HG03095 (cell line): ENCODE measurements around the gene SLC13A3.
A peak's percentile ranks its signal among the peaks of the same experiment; 100 is the strongest.

ENCODE experiments used
- ATAC-seq: cut with Tn5 transposase; IDR thresholded peaks from one replicate; pipeline ENCODE4 v1.9.1; 2021; ENCODE audit warnings: moderate library complexity; ENCODE audit not compliant: unreplicated experiment

Gene SLC13A3

DNA sequence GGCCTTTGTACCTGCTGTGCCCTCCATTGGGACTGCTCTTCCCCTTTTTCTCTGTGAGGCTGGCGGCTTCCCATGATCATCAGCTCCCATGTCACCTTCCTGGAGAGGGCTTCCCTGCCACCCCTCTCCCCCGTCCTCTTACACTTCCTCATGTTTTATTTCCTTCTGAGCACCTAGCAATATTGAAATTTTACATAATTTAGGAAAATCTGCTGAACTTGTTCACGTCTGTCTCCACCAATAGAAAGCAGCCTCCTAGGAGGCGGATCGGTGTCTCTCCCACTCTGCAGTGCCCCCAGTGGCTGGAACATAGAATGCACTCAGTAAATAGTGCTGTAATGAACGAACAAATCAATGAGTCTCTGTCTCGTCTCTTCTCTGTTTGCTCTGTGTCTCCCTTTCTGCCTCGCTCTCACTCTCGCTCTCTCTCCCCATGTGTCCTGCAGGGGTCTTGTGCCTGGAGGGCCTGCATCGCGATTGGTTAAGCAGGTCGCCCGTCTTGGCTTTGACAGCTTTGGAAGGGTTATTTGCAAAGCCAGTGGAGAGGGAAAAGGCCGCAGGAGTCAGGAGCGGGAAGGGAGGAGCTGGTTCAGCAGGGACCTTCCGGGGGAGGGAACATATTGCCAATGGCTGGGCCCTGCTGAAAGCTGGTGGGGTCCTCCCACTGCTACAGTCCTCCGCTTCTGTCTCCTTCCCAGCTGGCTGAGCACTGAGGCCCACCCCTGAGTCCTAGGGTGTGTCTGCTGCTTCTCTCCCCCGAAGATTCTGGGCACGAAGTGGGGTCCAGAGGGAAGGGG, 88.7 kb downstream of the SLC13A3 start:
- no peak for ATAC-seq

GRCh38 chr20:46562009-46562372, 89.3 kb downstream of the SLC13A3 start:
- no peak for ATAC-seq

GRCh38 chr20:46559685-46560440, 91.4 kb downstream of the SLC13A3 start:
- no peak for ATAC-seq

- ATAC-seq, result no peak
These were observed 92.3 kb downstream of the SLC13A3 start for GRCh38 chr20:46559001-46559400.

- ATAC-seq, result no peak
These were observed 92.7 kb downstream of the SLC13A3 start for GRCh38 chr20:46558511-46558959.

GRCh38 chr20:46557231-46557956, 93.9 kb downstream of the SLC13A3 start:
- ATAC-seq, result no peak

GRCh38 chr20:46555370-46555956, 95.8 kb downstream of the SLC13A3 start:
- ATAC-seq, result no peak

- no peak for ATAC-seq
These were observed 96.4 kb downstream of the SLC13A3 start for GRCh38 chr20:46554828-46555227.

GRCh38 chr20:46553926-46554325, 97.3 kb downstream of the SLC13A3 start:
- ATAC-seq, result no peak

DNA sequence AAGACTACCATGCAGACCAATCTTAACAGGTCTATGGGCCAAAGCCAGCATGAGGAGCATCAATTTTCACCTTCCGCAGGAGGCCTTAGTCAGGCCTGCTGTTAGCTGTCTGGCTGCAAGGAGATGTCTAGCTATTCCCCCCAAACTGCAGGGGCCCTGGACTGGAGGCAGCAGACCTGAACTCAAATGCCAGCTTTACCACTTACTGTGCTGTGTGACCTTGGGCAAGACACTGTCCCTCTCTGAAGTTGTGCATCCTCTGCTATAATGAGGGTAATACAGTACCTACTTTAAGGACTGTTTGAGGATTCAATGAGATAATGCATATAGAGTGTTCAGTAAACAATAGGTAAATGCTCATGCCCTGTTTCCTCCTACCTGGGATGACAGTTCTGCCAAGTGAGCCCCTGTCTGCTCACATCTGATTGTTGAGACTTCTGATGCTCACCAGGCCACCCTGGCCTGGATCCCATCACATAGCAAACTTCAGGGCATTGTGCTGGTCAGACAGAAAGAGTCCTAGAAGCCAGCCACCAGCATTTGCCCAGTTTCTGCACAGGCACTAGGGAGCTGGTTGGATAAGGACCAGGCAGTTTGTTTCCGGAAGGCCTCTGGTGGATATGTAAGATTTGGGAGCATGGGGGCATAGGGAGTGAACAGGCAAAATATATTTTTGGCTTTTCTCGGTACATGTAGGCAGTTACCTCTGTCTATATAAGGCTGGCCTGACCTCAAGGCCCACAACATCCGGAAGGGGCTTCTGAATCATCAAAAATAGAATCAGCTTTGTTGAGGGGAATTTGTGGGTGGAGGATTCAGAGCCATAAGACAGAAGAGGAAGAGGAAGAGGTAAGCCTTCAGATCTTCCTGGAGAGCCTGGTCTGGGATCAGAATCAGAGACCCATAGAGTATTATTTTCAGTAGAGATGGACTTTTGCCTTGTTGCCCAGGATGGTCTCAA, 98.5 kb downstream of the SLC13A3 start:
- peak; percentile 60 for ATAC-seq

DNA sequence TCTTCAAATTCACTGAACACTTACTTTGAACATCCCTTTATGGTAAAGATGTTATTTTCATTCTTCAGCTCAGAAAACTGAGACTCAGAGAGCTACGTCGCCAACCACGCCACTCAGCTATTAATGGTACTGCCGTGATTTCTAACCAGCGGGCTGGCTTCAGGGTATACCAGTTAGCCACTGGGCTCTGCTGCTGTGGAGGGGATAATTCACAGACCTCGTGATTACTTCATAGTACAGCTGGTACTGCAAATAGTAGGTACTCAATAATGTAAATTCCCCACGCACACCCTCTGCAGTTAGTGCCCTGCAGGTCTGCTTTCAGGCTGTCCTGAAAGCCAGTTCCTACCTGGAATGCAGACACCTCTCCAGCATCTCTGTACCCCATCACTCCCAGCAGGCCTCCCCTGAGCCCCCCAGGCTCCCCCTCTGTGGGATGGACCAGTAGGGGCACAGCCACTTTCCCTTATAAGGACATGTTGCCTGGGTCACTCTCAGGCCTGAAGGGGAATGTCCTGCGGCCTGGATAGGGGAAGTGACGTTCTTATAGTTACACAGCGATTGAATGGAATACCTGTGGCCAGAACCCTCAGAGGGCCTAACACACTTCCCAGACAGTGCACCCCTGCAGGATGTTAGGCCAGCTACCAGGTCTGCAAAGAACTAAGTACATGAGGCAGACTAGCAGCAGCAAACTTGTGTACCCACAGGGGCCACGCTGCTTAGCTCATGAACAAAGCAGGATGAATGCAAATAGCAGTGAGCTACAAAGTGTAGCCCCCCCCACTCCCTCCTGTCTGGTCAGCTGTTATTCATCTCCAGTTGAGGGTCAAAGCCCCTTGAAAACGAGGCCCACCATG, 99.5 kb downstream of the SLC13A3 start:
- no peak for ATAC-seq

GRCh38 chr20:46550461-46550860, 100.8 kb downstream of the SLC13A3 start, which contains the start of gene OCSTAMP:
TSS of gene OCSTAMP (minus strand) at chr20:46550654. CDS start at chr20:46550560, 94 bp downstream.
- no peak for ATAC-seq

DNA sequence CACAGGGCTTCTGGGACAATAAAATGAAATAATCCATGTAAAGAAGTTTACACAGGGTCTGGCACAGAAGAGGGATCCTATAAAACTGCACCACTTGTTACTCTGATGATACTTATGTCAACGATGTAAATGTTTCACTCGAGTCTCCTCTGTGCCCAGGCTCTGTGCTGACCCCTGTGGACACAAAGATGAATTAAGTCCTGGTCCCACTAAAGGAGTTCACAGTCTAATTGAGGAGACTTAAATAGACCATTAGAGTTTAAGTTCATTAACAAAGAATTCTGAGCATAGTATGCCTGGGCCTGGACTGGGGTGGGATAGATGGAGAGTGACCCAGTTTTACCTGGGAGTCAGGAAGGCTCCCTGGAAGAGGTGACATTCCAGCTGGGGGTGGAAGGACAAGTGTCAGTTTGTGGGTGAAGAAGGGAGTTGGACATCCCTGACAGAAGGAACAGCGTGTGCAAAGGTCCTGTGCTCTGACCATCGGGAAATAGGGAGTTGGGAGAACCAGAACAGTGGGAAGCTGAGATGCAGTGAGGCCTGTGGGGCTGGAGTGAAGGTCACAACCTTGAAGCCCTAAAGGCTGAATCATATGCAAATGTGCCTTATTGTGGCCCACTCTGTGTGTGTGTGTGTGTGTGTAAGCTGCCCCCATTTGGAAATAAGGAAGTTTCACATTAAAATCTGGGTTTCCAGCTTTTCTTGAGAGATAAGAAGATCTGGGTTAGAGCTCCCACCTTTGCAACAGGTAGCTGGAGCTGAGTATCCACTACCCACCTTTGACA, 101.9 kb downstream of the SLC13A3 start:
- no peak for ATAC-seq

GRCh38 chr20:46548688-46549087, 102.6 kb downstream of the SLC13A3 start:
- ATAC-seq, result no peak

DNA sequence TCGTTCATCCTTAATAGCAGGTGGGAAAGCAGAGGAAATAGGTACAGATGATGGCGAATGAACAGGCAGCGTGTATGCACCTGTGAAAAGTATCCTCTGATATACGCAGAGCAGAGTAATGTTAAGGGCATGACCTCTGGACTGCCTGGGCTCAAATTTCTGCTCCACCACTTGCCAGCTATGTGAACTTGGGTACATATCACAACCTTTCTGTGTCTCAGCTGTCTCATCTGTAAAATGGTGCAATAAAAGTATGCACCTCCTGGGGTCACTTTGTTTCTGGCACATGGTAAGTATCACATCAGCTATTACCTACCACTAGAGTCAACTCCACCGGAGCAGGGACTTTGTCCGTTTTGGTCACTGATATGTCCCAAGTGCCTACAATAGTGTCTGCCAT, 103.3 kb downstream of the SLC13A3 start:
- ATAC-seq, result no peak

DNA sequence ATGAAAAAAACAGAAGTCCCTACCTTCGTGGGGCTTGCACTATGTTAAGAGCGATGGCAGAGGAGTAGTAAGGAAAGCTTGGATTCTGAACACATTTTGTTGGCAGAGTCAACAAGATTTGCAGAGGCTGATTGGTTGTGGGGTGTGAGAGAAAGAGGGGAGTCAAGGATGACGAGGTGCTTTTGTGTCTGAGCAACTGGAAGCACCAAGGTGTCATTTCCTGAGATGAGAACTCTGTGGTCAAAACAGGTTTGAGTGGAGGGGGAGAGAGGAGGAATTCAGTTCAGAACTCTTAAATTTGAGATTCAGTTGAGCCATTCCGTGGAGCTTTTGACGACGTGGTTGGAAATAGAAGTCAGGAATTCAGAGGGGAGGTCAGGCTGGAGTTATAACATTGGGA, 104.3 kb downstream of the SLC13A3 start:
- ATAC-seq, result no peak

- no peak for ATAC-seq
These were observed 105.0 kb downstream of the SLC13A3 start for GRCh38 chr20:46546298-46546697.

DNA sequence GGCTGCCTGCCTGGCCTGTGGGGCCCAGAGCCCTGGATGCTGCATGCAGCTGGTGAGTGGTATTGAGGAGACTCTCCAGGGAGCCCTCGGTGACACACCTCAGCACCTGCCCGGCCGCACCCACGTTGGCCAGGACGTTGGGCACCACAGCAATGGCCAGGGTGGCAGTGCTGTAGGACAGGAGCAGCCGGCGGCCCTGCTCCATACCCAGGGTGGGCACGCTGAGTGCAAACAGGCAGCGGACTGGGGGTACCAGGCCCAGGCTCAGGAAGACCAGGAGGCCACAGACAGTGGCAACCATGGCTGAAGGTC, 105.5 kb downstream of the SLC13A3 start:
- ATAC-seq, result no peak
